HG03103 (cell line): ENCODE measurements around the gene CORO7.

Source experiments
- ATAC-seq: cut with Tn5 transposase; IDR thresholded peaks from one replicate; pipeline ENCODE4 v1.9.1; 2021; ENCODE audit warnings: low read depth; ENCODE audit not compliant: unreplicated experiment

CORO7 gene

GRCh38 chr16:4324492-4325252 is 91.7 kb downstream of the CORO7 start:
- ATAC-seq: no peak

- no peak for ATAC-seq
These were observed 92.4 kb downstream of the CORO7 start for GRCh38 chr16:4323845-4324488.

GRCh38 chr16:4323071-4323844 is 93.1 kb downstream of the CORO7 start:
- no peak for ATAC-seq

GRCh38 chr16:4322121-4323052 is 94.0 kb downstream of the CORO7 start:
- no peak for ATAC-seq

- ATAC-seq: no peak
These were observed 94.9 kb downstream of the CORO7 start for GRCh38 chr16:4321286-4322120.

GRCh38 chr16:4320571-4321137 is 95.7 kb downstream of the CORO7 start:
- ATAC-seq: no peak

GRCh38 chr16:4319454-4320421 is 96.7 kb downstream of the CORO7 start:
- ATAC-seq: no peak

- no peak for ATAC-seq
These were observed 97.4 kb downstream of the CORO7 start for GRCh38 chr16:4318967-4319366.

GRCh38 chr16:4318451-4318910 is 97.9 kb downstream of the CORO7 start:
- no peak for ATAC-seq

- no peak for ATAC-seq
These were observed 98.6 kb downstream of the CORO7 start for GRCh38 chr16:4317532-4318450.

- ATAC-seq: no peak
These were observed 99.4 kb downstream of the CORO7 start for GRCh38 chr16:4316864-4317531.

GRCh38 chr16:4316108-4316863 is 100.1 kb downstream of the CORO7 start:
- no peak for ATAC-seq

- no peak for ATAC-seq
These were observed 100.9 kb downstream of the CORO7 start, which contains the start of gene GLIS2 for GRCh38 chr16:4315186-4316107. Gene GLIS2, plus strand, starts transcription at chr16:4316067. Its CDS starts 16,214 bp downstream, at chr16:4332281.

GRCh38 chr16:4314532-4315185 is 101.7 kb downstream of the CORO7 start:
- no peak for ATAC-seq
